ENCODE results near the gene ADH7.
"Not testable (repeated sequence)": the region's sequence is repeated elsewhere in the genome, so short reads cannot be mapped to it uniquely, and the experiment has no call there.

Gene ADH7

GRCh38 chr4:99414902-99415301, 20.2 kb downstream of the ADH7 start:
- DNase-seq = not testable (repeated sequence)

GRCh38 chr4:99414401-99414800, 20.7 kb downstream of the ADH7 start:
- no peak for DNase-seq

- DNase-seq = no peak
Observed at GRCh38 chr4:99413140-99413539, 22.0 kb downstream of the ADH7 start.

- DNase-seq = no peak
Observed at GRCh38 chr4:99411041-99411440, 24.1 kb downstream of the ADH7 start.

- no peak for DNase-seq
Observed at GRCh38 chr4:99410075-99410474, 25.1 kb downstream of the ADH7 start.

GRCh38 chr4:99408346-99408745, 26.8 kb downstream of the ADH7 start:
- no peak for DNase-seq

- no peak for DNase-seq
Observed at GRCh38 chr4:99405433-99406115, 29.6 kb downstream of the ADH7 start.

GRCh38 chr4:99404595-99405287, 30.4 kb downstream of the ADH7 start:
- DNase-seq = no peak

GRCh38 chr4:99403380-99404184, 31.6 kb downstream of the ADH7 start:
- no peak for DNase-seq

- DNase-seq = no peak
Observed at GRCh38 chr4:99402765-99403164, 32.4 kb downstream of the ADH7 start.

- no peak for DNase-seq
Observed at GRCh38 chr4:99400831-99401230, 34.3 kb downstream of the ADH7 start.

GRCh38 chr4:99399017-99399416, 36.1 kb downstream of the ADH7 start:
- no peak for DNase-seq

- no peak for DNase-seq
Observed at GRCh38 chr4:99395595-99396364, 39.4 kb downstream of the ADH7 start.

- no peak for DNase-seq
Observed at GRCh38 chr4:99394896-99395295, 40.2 kb downstream of the ADH7 start.

- DNase-seq = no peak
Observed at GRCh38 chr4:99390055-99390454, 45.1 kb downstream of the ADH7 start.

GRCh38 chr4:99389606-99390005, 45.5 kb downstream of the ADH7 start:
- DNase-seq = no peak

GRCh38 chr4:99383833-99384392, 51.2 kb downstream of the ADH7 start:
- DNase-seq = no peak

- DNase-seq = no peak
Observed at GRCh38 chr4:99383399-99383798, 51.7 kb downstream of the ADH7 start.

GRCh38 chr4:99382745-99383360, 52.3 kb downstream of the ADH7 start:
- DNase-seq = no peak

GRCh38 chr4:99381588-99382175, 53.5 kb downstream of the ADH7 start:
- DNase-seq = no peak

- no peak for DNase-seq
Observed at GRCh38 chr4:99379571-99379970, 55.6 kb downstream of the ADH7 start.

GRCh38 chr4:99378876-99379275, 56.3 kb downstream of the ADH7 start:
- DNase-seq = no peak

Data from activated gamma-delta T cell (primary cell).